Right lobe of liver (tissue), 4 donors: ENCODE results near the gene LRRC40.

Experiments
- CTCF ChIP-seq, 4 donors: fragments of 200-600 bp in 3 of 4; fragments of 450-650 bp in 1 of 4; IDR thresholded peaks; one replicate each; pipeline versions ENCODE4 v1.5.1 to v1.8.0; 2016 to 2022; ENCODE audit warnings: antibody characterized with exemption in 4 of 4, mild to moderate bottlenecking in 2 of 4
- POLR2A ChIP-seq: fragments of 450-650 bp; IDR thresholded peaks from one replicate; pipeline ENCODE4 v1.6.1; 2017; ENCODE audit warnings: antibody characterized with exemption, mild to moderate bottlenecking
- donor health status: DM: no; HTN: no; CAD: no.
- donor health status: DM: no; HTN: no; CAD: no.
- donor health status: DM: no; HTN: yes; CAD: no.

GRCh38 chr1:70224954-70225353 lies 19.6 kb upstream of the LRRC40 start:
- TF ChIP-seq CTCF (IDR thresholded peaks at IDR 0.05) (no peak), POLR2A (no peak)
